ENCODE results near the gene DISC1.

Gene DISC1

GRCh38 chr1:232033285-232033684 is 406.7 kb downstream of the DISC1 start:
- no peak for TF ChIP-seq CTCF (IDR thresholded peaks at IDR 0.05)

DNA sequence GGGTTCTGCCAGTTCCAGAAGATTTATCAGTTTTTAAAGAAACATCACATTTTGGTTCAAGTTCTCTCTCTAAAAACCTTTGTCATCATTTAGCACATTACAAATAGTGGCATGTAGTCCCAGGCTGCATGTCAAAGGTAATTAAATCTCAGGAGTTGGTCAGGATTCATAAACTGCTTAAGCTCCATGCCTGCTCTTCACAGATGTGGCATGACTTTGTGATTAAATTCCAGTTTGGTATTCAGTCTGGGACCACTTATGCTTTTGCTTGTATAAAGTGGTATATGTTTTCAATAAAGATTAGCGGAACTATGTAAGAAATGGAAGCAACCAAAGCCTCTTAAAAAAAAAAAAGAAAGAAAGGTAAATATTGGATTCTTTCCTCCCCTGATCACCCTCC is 408.0 kb downstream of the DISC1 start:
- TF ChIP-seq CTCF (IDR thresholded peaks at IDR 0.05), result no peak

DNA sequence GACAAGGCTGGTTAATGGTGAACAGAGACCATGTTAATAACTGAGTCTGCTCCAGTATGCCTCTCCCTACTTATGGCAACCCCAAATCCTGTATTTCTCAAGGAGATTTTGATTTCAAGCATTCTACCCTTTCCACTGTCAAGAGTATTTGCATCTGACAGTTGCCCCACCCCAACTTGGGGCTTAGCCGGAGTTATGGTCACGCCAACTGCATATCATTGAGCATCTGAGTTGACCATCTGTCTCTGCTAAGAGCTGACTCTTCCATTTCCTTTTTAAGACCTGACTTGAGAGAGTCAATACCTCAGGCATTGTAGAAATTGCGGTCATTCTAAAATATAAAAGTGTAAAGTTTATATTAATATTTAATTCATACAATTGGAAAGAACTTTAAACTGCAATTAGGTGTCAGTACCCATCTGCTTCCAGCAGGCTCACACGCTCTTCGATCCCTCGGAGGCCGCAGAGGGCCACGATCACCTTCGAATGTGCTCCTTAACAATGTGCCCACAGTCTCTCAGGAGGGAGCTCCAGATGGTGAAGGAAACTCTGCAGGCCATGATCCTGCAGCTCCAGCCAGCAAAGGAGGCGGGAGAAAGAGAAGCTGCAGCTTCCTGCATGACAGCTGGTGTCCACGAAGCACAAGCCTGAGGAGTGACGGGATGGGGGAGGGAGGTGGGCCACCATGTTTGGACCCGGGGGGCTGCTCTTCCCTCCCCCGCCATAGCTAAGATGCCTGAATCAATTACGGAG is 409.8 kb downstream of the DISC1 start:
- TF ChIP-seq CTCF (IDR thresholded peaks at IDR 0.05), result no peak

DNA sequence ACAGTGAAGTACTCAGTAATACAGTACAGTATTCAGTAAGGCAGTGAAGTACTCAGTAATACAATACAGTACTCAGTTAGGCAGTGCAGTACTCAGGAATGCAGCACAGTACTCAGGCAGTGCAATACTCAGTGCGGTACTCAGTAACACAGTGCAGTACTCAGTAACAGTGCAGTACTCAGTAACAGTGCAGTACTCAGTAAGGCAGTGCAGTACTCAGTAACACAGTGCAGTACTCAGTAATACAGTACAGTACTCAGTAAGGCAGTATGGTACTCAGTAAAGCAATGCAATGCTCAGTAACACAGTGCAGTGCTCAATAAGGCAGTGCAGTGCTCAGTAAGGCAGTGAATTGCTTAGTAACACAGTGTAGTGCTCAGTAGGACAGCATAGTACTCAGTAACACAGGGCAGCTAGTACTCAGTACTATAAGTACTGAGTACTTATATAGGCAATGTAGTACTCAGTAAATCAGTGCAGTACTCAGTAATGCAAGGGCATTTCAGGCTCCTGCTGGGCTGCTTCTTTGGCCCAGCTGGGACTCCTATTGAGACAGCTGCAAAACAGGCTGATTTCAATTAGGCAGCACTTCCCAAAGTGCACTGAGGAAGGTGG is 411.3 kb downstream of the DISC1 start:
- no peak for TF ChIP-seq CTCF (IDR thresholded peaks at IDR 0.05)

- no peak for TF ChIP-seq CTCF (IDR thresholded peaks at IDR 0.05)
Observed at GRCh38 chr1:232038706-232039677, 412.4 kb downstream of the DISC1 start.

GRCh38 chr1:232040260-232040659 is 413.7 kb downstream of the DISC1 start:
- TF ChIP-seq CTCF (IDR thresholded peaks at IDR 0.05), result no peak

- no peak for TF ChIP-seq CTCF (IDR thresholded peaks at IDR 0.05)
Observed at GRCh38 chr1:232044728-232045127, 418.1 kb downstream of the DISC1 start.

Data from LNCAP (cell line).